Measurements from ENCODE around the gene WDR75. TPM values are rescaled to one million over a fixed set of nuclear protein-coding genes. Genes with fewer than 3 reads are reported as not detected.
"Not testable (repeated sequence)": the region's sequence is repeated elsewhere in the genome, so short reads cannot be mapped to it uniquely, and the experiment has no call there.

Gene WDR75
- 33.5 and 36.0 TPM in 2 replicates for total RNA-seq

- DNase-seq (ENCODE audit: extremely low read depth, low read depth, low spot score): peak; percentile 89
These were observed at the start of gene WDR75 for GRCh38 chr2:189440947-189441708. WDR75 (plus strand) TSS chr2:189441474; CDS start chr2:189441493, 19 bp downstream.

- no peak for DNase-seq (ENCODE audit: extremely low read depth, low read depth, low spot score)
These were observed 47.7 kb upstream of the WDR75 start for GRCh38 chr2:189393440-189394111.

DNA sequence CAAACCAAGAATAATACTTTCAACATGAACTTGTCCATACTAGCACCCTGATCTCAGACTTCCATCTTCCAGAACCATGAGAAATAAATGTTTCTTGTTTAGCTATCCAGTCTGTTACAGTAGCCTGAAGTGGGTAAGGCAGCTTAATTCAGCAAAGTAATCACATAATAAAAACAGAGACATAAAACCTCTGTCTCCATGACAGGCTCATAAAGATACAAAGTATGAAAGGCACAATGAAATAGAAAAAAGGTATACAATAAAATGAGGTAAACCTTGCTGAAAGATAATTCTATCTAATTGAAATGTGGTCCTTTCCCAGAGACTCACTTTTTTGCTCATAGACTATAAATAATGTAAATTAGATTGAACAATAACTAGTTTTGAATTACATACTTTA is 46.7 kb upstream of the WDR75 start:
- no peak for DNase-seq (ENCODE audit: extremely low read depth, low read depth, low spot score)

DNA sequence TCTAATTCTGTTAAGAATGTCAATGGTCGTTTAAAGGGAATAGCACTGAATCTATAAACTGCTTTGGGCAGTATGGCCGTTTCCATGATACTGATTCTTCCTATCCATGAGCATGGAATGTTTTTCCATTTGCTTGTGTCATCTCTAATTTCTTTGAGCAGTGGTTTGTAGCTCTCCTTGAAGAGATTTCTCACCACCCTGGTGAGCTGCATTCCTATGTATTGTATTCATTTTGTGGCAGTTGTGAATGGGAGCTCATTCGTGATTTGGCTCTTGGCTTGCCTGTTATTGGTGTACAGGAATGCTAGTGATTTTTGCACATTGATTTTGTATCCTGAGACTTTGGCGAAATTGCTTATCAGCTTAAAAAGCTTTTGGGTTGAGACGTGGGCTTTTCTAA is 38.3 kb upstream of the WDR75 start:
- DNase-seq (ENCODE audit: extremely low read depth, low read depth, low spot score): no peak

GRCh38 chr2:189406586-189407233 is 34.6 kb upstream of the WDR75 start:
- no peak for DNase-seq (ENCODE audit: extremely low read depth, low read depth, low spot score)

DNA sequence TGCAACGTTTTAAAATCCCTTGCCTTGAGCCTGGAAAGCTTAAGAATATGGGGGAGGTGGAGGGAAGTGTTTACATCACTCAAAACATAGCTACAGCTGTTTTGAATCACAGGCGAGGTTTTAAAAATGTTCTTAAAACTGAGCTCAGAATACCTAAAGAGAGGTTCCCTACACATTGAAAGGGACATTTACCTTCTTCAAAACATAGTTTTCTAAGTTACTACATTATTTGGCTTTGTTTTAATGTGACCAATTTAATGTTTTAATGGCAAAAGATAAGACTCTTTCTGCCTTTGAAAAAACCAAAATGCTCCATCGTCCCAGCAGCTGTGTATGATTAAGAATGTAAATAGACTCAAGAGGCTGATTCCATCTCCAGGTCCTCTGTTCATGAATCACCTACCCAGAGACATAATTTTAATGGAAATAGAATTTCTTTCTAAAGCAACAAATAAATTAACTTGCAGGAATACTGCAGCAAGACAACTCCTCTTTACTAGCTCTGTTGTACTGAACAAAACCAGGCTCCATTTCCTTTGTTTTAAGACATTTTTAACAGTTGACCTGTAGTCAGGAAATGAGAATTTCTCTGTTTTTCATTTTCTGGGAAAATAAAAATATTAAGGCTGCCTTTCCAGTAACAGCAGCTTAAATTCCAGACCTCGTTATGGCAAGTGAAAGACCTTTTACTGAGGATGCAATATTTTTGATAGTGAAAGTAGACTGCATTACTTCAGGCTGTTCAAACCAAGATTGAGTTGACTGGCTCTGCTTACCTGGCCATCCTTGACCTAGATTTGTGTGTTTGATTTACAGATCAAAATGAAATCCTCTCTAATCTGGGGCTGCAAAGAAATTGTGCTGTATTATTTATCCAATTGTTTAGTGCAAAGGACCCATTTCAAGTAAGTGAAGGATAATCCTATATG is 33.7 kb upstream of the WDR75 start:
- no peak for DNase-seq (ENCODE audit: extremely low read depth, low read depth, low spot score)

- DNase-seq (ENCODE audit: extremely low read depth, low read depth, low spot score): no peak
These were observed 33.0 kb upstream of the WDR75 start for GRCh38 chr2:189408294-189408693.

- DNase-seq (ENCODE audit: extremely low read depth, low read depth, low spot score): no peak
These were observed 32.1 kb upstream of the WDR75 start for GRCh38 chr2:189409131-189409530.

GRCh38 chr2:189409647-189410046 is 31.6 kb upstream of the WDR75 start:
- DNase-seq (ENCODE audit: extremely low read depth, low read depth, low spot score): no peak

DNA sequence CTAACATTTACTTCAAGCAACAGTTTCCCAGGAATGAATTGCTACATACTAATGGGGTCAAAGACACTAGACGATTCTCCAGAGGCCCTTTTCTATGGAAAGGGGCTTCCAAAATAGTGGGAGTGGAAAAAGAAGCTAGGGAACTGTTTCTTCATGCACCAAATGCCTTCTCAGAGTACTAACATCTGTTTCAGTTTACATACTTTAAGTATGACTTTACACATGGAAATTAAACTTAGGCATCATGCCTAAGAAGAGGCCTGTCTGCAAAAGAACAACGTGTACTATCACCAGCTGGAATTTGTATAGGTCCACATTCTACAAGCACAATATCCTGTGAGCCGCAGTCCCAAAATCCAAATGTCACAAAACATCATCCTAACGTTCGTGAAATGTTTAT is 29.4 kb upstream of the WDR75 start:
- no peak for DNase-seq (ENCODE audit: extremely low read depth, low read depth, low spot score)

GRCh38 chr2:189412330-189412953 is 28.8 kb upstream of the WDR75 start:
- no peak for DNase-seq (ENCODE audit: extremely low read depth, low read depth, low spot score)

DNA sequence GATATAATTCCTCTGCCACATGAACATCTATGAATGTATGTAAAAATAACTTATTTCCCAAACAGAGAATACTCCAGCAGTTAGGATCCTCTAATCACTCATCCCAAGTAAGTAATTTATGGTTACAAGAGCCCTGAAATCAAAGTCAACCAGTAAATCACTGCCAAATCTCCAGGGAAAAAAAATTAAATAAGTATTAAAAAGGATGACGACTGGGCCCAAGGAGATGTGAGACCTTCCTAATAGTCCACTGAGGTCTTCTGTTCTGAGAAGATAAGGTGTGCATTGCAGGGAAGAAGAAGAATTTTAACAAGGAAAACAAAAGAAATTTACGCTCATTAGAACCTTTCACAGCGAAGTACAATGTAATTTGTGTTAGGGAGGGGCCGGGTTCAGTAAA is 28.0 kb upstream of the WDR75 start:
- no peak for DNase-seq (ENCODE audit: extremely low read depth, low read depth, low spot score)

- no peak for DNase-seq (ENCODE audit: extremely low read depth, low read depth, low spot score)
These were observed 19.6 kb upstream of the WDR75 start for GRCh38 chr2:189421644-189422043.

DNA sequence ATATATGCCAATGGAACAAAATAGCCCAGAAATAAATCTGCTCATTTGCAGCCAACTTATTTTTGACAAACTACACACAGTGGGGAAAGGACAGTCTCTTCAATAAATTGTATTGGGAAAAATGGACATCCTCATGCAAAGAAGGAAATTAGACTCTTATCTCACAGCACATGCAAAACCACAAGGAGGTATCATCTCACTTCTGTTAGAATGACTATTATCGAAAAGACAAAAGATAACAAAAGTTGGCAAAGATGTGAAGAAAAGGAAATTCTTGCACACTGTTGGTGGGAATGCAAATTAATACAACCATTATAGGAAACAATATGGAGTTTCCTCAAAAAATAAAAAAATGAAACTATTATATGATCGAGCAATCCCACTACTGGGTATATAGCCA is 16.3 kb upstream of the WDR75 start:
- DNase-seq (ENCODE audit: extremely low read depth, low read depth, low spot score): no peak

- no peak for DNase-seq (ENCODE audit: extremely low read depth, low read depth, low spot score)
These were observed 15.6 kb upstream of the WDR75 start for GRCh38 chr2:189425676-189426075.

DNA sequence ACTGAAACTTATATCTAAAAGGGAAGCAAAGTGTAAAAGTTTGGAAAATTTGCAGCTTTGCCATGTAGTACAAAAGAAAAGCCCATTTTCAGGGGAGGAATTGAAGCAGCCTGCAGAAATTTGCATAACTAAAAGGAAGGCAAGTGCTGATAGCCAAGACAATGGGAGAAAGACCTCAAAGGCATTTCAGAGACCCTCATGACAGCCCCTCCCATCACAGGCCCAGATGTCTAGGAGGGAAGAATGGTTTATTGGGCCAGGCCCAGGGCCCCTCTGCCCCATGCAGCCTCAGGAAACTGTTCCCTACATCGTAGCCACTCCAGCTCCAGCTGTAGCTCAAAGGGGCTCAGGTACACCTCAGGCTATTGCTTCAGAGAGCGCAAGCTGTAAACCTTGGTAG is 14.4 kb upstream of the WDR75 start:
- DNase-seq (ENCODE audit: extremely low read depth, low read depth, low spot score): no peak

GRCh38 chr2:189427872-189428271 is 13.4 kb upstream of the WDR75 start:
- no peak for DNase-seq (ENCODE audit: extremely low read depth, low read depth, low spot score)

GRCh38 chr2:189430448-189430847 is 10.8 kb upstream of the WDR75 start:
- not testable (repeated sequence) for DNase-seq (ENCODE audit: extremely low read depth, low read depth, low spot score)

DNA sequence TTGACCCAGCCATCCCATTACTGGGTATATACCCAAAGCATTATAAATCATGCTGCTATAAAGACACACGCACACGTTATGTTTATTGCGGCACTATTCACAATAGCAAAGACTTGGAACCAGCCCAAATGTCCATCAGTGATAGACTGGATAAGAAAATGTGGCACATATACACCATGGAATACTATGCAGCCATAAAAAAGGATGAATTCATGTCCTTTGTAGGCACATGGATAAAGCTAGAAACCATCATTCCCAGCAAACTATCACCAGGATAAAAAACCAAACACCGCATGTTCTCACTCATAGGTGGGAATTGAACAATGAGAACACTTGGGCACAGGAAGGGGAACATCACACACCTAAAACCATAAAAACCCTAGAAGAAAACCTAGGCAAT is 5.5 kb upstream of the WDR75 start:
- not testable (repeated sequence) for DNase-seq (ENCODE audit: extremely low read depth, low read depth, low spot score)

DNA sequence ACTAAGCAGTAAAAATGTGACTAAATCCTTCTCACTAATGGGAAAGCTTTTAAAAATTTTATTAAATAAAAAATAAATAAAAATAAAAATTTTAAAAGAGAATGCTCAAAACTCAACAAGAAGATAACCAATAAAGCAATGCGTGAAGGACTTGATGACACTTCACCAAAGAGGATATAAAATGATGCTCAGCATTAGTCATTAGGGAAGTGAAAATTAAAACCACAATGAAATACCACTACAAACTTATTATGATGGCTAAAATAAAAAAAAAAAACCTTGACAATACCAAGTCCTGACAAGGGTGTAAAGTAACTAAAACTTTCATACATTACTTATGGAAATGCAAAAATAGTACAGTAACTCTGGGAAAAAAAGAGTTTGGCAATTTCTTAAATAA is 3.3 kb upstream of the WDR75 start:
- no peak for DNase-seq (ENCODE audit: extremely low read depth, low read depth, low spot score)
